Glomerular endothelial cell (primary cell): Measurements from ENCODE around the gene ITGB5. TPM values are rescaled to one million over a fixed set of nuclear protein-coding genes. Genes with fewer than 3 reads are reported as not detected.

Experiments
- total RNA-seq: library from RNA; depleted of rRNA; stranded (reverse); fragments of >200 nt; gene quantifications from 2 replicates; pipeline ENCODE4 v1.2.3, GENCODE V29; 2015

The ITGB5 gene
- total RNA-seq, 1 donor from 2014 or later = 174 TPM

Other genes starting within 250 kb of the ITGB5 start
- gene UMPS, start 156.9 kb downstream of the ITGB5 start, total RNA-seq = 18.0 and 22.2 TPM in 2 replicates
- gene MUC13, start 47.4 kb upstream of the ITGB5 start, total RNA-seq = not detected in 2 replicates
- 45.7 and 104 TPM in 2 replicates for gene HEG1, start 168.6 kb upstream of the ITGB5 start, total RNA-seq